Kidney epithelial cell (primary cell): ENCODE measurements around the gene MSRB2. TPM values are rescaled to one million over a fixed set of nuclear protein-coding genes. Genes with fewer than 3 reads are reported as not detected.

Experiments used
- DNase-seq: peaks from one replicate; pipeline ENCODE4 v3.0.0-alpha.2; 2010; ENCODE audit warnings: low read depth
- H3K27me3 ChIP-seq: 2 replicates; pipeline ENCODE4 v1.6.0; 2011; ENCODE audit warnings: low read length; ENCODE audit not compliant: control insufficient read depth, insufficient read depth
- H3K36me3 ChIP-seq: 2 replicates; pipeline ENCODE4 v1.5.1; 2011; ENCODE audit warnings: low read length; ENCODE audit not compliant: control insufficient read depth, insufficient read depth
- H3K4me3 ChIP-seq: 2 replicates; pipeline ENCODE4 v1.5.1; 2011; ENCODE audit warnings: low read depth, mild to moderate bottlenecking, control low read depth, low read length
- CTCF ChIP-seq: IDR thresholded peaks from 2 replicates; pipeline ENCODE4 v1.5.1; 2011; ENCODE audit warnings: mild to moderate bottlenecking, moderate library complexity, low read length, control low read depth, inconsistent platforms; ENCODE audit not compliant: insufficient read depth, poor library complexity, severe bottlenecking
- total RNA-seq: library from RNA; depleted of rRNA; stranded (reverse); fragments of >200 nt; gene quantifications from 2 replicates; pipeline ENCODE4 v1.2.3, GENCODE V29; 2015

Gene MSRB2
- total RNA-seq, 1 donor from 2014 or later: 24.2 TPM

GRCh38 chr10:23075672-23076071, 19.7 kb upstream of the MSRB2 start:
- no peak overlapping the region for H3K4me3 ChIP-seq
- no peaks in the 10 kb centered on the region for H3K36me3 ChIP-seq
- TF ChIP-seq CTCF: no peak
- peaks cover 6% of the 10 kb centered on the region for H3K27me3 ChIP-seq
- DNase-seq: no peak

- DNase-seq: no peak
- Histone ChIP-seq H3K4me3 (no peak overlapping the region), H3K36me3 (no peaks in the 10 kb centered on the region), H3K27me3 (peaks cover 6% of the 10 kb centered on the region)
- no peak for TF ChIP-seq CTCF
These were observed 17.3 kb upstream of the MSRB2 start for GRCh38 chr10:23078114-23078513.

- no peak for DNase-seq
- Histone ChIP-seq H3K27me3 (peaks cover 6% of the 10 kb centered on the region), H3K36me3 (no peaks in the 10 kb centered on the region), H3K4me3 (no peak overlapping the region)
- no peak for TF ChIP-seq CTCF
These were observed 15.7 kb upstream of the MSRB2 start for GRCh38 chr10:23079700-23080099.

- H3K4me3 ChIP-seq: no peak overlapping the region
- no peak for DNase-seq
- H3K27me3 ChIP-seq: peaks cover 6% of the 10 kb centered on the region
- no peaks in the 10 kb centered on the region for H3K36me3 ChIP-seq
- TF ChIP-seq CTCF: no peak
These were observed 15.1 kb upstream of the MSRB2 start for GRCh38 chr10:23080262-23080661.

GRCh38 chr10:23081221-23081750, 14.1 kb upstream of the MSRB2 start:
- no peak overlapping the region for H3K4me3 ChIP-seq
- no peaks in the 10 kb centered on the region for H3K36me3 ChIP-seq
- no peak for TF ChIP-seq CTCF
- H3K27me3 ChIP-seq: peaks cover 6% of the 10 kb centered on the region
- DNase-seq: no peak

- peaks cover 6% of the 10 kb centered on the region for H3K27me3 ChIP-seq
- peak; percentile 16 for TF ChIP-seq CTCF
- no peaks in the 10 kb centered on the region for H3K36me3 ChIP-seq
- DNase-seq: no peak
- H3K4me3 ChIP-seq: no peak overlapping the region
These were observed 13.5 kb upstream of the MSRB2 start for GRCh38 chr10:23081891-23082290.
